Neutrophil (primary cell): Measurements from ENCODE around the gene HCST.

ENCODE experiments used
- H3K27ac ChIP-seq: fragments of 200-600 bp; sonication (generic); 2 replicates; pipeline ENCODE4 v1.5.1; 2016; ENCODE audit warnings: mild to moderate bottlenecking, moderate library complexity
- H3K27me3 ChIP-seq: fragments of 200-600 bp; sonication (generic); 2 replicates; pipeline ENCODE4 v1.6.0; 2016; ENCODE audit warnings: mild to moderate bottlenecking
- H3K36me3 ChIP-seq: fragments of 200-600 bp; sonication (generic); 2 replicates; pipeline ENCODE4 v1.5.1; 2017
- H3K4me1 ChIP-seq, 2 experiments: fragments of 200-600 bp in 1 of 2; sonication (generic) in 1 of 2; 1 replicate in 1 of 2; 2 replicates in 1 of 2; pipeline versions ENCODE4 v1.5.1 to v1.6.1; 2013 to 2016; ENCODE audit warnings: low read depth in 1 of 2, low read length in 1 of 2, mild to moderate bottlenecking in 1 of 2, moderate library complexity in 1 of 2; ENCODE audit not compliant: control insufficient read depth in 1 of 2, insufficient read depth in 1 of 2
- H3K4me3 ChIP-seq, 2 experiments: fragments of 200-600 bp in 1 of 2; sonication (generic) in 1 of 2; 1 replicate in 1 of 2; 2 replicates in 1 of 2; pipeline ENCODE4 v1.5.1; 2013 to 2016; ENCODE audit warnings: low read depth in 1 of 2, low read length in 1 of 2, mild to moderate bottlenecking in 1 of 2, moderate library complexity in 1 of 2
- H3K9me3 ChIP-seq: fragments of 200-600 bp; sonication (generic); 2 replicates; pipeline ENCODE4 v1.5.1; 2016
- TF ChIP-seq, protein P1 (sequence below): fragments of 200-600 bp; sonication (generic); IDR thresholded peaks from 2 replicates; pipeline ENCODE4 v1.5.1; 2016; ENCODE audit warnings: antibody characterized with exemption

HCST gene

GRCh38 chr19:35945121-35945790 is 42.9 kb downstream of the HCST start:
- H3K4me1 ChIP-seq, result peaks cover 7% of the 10 kb centered on the region in 2 experiments
- H3K9me3 ChIP-seq, result no peaks in the 10 kb centered on the region
- TF ChIP-seq, protein P1, sequence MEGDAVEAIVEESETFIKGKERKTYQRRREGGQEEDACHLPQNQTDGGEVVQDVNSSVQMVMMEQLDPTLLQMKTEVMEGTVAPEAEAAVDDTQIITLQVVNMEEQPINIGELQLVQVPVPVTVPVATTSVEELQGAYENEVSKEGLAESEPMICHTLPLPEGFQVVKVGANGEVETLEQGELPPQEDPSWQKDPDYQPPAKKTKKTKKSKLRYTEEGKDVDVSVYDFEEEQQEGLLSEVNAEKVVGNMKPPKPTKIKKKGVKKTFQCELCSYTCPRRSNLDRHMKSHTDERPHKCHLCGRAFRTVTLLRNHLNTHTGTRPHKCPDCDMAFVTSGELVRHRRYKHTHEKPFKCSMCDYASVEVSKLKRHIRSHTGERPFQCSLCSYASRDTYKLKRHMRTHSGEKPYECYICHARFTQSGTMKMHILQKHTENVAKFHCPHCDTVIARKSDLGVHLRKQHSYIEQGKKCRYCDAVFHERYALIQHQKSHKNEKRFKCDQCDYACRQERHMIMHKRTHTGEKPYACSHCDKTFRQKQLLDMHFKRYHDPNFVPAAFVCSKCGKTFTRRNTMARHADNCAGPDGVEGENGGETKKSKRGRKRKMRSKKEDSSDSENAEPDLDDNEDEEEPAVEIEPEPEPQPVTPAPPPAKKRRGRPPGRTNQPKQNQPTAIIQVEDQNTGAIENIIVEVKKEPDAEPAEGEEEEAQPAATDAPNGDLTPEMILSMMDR, result no peak
- no peak overlapping the region for H3K27ac ChIP-seq
- H3K4me3 ChIP-seq, result no peak overlapping the region
- H3K27me3 ChIP-seq, result peaks cover 9% of the 10 kb centered on the region
- no peaks in the 10 kb centered on the region for H3K36me3 ChIP-seq

DNA sequence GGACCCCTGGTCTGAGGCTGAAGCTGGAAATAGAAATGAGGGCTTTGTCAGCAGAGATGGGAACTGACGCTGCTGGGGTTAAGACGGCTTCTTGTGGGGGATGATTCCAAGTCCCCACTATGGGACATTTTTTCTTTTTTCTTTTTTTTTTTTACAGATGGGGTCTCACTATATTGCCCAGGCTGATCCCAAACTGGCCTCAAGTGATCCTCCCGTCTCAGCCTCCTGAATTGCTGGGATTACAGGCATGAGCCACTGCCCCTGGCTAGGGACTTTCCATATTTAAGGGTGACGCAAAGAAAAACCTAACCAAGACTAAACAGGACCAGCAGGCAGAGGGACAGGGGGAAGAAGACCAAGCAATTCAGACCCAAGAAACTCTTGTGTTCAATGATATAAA is 43.9 kb downstream of the HCST start:
- Histone ChIP-seq H3K4me1 (peaks cover 7% of the 10 kb centered on the region in 2 experiments), H3K27me3 (peaks cover 4% of the 10 kb centered on the region), H3K9me3 (no peaks in the 10 kb centered on the region), H3K36me3 (no peaks in the 10 kb centered on the region), H3K27ac (no peak overlapping the region), H3K4me3 (no peak overlapping the region)
- TF ChIP-seq, protein P1, result no peak

DNA sequence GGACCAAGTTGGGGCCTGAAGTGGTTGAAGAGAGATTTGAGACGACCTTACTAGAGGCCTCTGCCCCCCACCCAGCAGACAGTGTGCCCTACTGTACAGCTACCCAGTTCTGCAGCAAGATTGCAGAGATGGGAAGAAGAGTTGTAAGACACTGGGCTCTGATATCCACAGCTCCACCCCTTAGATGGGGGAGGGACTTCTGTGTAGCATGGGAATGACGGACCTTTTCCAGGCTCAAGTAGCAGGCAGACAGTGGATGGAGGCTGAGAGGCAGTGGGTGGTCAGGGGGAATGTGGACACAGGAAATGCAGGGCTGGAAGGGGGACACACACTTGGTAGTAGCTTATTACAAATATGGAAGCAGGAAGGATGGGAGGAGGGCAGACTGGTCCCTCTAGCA is 46.8 kb downstream of the HCST start:
- Histone ChIP-seq H3K4me1 (peaks cover 31% of the 10 kb centered on the region in 2 experiments), H3K27ac (no peak overlapping the region), H3K9me3 (no peaks in the 10 kb centered on the region), H3K36me3 (no peaks in the 10 kb centered on the region), H3K4me3 (no peak overlapping the region), H3K27me3 (no peaks in the 10 kb centered on the region)
- TF ChIP-seq, protein P1, result no peak
